ENCODE results near the gene ZNF276.
"Not testable (repeated sequence)": the region's sequence is repeated elsewhere in the genome, so short reads cannot be mapped to it uniquely, and the experiment has no call there.

ZNF276 gene

GRCh38 chr16:89720813-89721545 lies at the start of gene ZNF276, which contains the start of gene VPS9D1:
Gene ZNF276, plus strand, starts transcription at chr16:89721537. Its CDS starts 104 bp downstream, at chr16:89721641.
Gene VPS9D1, minus strand, starts transcription at chr16:89720898. Its CDS starts 37 bp downstream, at chr16:89720861.
- DNase-seq, result peak; percentile 81 to 82

DNA sequence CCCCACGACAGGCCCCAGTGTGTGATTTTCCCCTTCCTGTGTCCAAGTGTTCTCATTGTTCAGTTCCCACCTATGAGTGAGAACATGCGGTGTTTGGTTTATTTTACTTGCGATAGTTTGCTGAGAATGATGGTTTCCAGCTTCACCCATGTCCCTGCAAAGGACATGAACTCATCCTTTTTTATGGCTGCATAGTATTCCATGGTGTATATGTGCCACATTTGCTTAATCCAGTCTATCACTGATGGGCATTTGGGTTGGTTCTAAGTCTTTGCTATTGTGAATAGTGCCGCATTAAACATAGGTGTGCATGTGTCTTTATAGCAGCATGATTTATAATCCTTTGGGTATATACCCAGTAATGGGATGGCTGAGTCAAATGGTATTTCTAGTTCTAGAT lies 49.8 kb upstream of the ZNF276 start:
- not testable (repeated sequence) for DNase-seq

DNA sequence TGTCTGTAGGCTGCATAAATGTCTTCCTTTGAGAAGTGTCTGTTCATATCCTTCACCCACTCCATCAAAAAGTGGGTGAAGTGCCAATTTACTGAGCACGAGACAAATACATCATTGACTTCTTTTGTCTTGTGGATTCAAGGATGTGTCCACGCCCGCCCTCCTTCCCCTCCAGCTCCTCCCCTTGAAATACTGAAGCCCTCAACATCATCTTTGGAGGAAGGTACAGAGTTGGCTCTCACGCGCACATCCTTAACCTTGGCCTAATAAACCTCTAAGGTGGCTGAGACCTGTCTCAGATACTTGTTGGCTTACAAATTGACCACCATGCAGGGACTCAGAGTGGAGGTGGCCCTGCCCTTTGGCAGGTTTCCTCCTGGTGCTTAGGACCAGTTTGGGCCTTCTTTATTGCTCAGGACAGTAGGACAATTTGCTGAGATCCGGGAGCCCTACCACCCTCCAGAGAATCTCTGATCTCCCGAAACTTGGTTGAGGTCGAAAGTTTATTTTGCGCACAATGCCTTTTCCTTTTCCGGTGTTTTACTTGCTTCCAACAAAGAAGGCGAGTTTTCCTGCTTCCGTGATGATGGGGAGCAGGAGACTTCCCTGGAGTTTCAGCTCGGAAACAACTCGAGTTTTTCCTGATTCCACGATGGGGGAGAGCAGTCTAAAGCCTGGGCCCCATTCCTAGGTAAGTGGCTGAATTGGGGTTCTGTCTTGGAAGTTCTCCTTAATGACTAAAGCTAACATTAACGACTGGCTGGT lies 49.0 kb upstream of the ZNF276 start:
- DNase-seq, result no peak

DNA sequence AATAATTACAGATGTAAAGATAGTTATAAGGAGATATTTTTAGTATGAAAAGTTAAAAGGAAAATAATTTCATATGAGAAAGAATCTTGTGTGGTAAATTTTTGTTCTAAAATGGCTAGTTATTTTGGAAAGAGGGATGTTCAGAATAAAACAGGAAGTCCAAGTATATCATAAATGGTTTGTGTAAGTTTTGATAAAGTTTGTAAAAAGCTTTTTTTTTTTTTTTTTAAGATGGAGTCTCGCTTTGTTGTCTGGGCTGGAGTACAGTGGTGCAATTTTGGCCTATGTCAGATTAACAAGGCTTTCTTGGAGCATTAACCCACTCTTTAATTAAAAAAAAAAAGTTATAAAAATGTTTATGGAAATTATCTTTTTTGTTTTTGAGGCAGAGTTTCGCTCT lies 43.1 kb upstream of the ZNF276 start:
- DNase-seq, result no peak

- no peak for DNase-seq
Observed at GRCh38 chr16:89685916-89686315, 35.4 kb upstream of the ZNF276 start.

- DNase-seq, result peak; percentile 94
Observed at GRCh38 chr16:89686520-89687091, 34.7 kb upstream of the ZNF276 start, which contains the start of gene CDK10. Gene CDK10, plus strand, starts transcription at chr16:89686689. Its CDS starts 22 bp downstream, at chr16:89686711.

DNA sequence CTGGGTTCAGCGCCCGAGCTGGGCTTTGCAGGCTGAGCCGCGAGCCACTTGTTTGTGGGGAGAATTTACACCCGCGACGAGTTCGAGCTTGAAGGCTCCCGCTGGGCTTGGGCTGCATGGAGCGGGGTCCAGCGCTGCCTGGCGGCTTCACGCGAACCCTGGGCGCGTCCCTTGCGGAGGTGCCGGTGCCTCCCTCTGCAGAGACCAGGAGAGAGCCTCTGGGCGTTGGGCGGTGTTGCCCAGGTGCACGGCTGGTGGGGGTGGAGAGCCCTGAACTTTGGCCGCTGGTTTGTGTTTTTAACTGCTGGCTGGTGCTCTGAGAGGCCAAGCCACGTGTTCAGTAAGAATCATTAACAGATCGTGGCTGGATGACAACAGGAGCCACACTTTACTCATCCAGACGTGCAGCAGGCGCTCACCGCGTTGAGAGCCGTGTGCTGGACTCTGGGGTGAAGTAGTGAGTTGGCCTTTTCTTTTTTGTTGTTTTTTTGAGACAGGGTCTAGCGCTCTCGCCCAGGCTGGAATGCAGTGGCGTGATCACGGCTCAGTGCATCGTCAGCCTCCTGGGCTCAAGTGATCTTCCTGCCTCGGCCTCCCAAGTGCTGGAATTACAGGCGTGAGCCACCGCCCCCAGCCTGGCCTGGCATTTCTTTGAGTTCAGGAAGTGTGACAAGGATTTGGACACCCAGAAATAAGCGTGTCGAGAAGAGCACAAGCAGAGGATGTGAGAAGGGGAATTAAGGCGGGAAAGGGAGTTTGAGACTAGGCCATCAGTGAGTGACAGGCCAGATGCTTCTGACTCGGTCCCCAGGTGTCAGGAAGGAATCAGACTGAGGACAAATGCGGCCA lies 34.0 kb upstream of the ZNF276 start:
- DNase-seq, result no peak

DNA sequence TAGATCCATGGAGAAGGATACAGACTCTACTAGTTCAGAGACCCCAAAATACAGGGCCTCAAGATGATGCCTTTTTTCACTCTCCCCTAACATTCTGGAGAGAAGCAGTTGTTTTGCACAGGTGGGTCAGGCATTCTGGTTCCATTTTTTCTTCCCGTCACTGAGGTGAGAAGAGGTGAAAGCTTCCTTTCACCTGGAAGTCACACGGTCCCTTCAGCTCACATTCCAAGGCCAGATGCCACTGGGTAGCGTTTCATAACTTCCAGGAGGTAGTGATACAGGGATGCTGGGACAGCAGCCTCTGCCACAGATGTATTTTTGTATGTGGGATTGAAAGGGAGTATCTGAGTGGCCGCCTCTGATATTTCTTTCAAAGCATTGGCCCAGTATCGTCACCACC lies 32.9 kb upstream of the ZNF276 start:
- no peak for DNase-seq

GRCh38 chr16:89689142-89689541 lies 32.2 kb upstream of the ZNF276 start:
- DNase-seq, result no peak

GRCh38 chr16:89689621-89690020 lies 31.7 kb upstream of the ZNF276 start:
- DNase-seq, result not testable (repeated sequence)

DNA sequence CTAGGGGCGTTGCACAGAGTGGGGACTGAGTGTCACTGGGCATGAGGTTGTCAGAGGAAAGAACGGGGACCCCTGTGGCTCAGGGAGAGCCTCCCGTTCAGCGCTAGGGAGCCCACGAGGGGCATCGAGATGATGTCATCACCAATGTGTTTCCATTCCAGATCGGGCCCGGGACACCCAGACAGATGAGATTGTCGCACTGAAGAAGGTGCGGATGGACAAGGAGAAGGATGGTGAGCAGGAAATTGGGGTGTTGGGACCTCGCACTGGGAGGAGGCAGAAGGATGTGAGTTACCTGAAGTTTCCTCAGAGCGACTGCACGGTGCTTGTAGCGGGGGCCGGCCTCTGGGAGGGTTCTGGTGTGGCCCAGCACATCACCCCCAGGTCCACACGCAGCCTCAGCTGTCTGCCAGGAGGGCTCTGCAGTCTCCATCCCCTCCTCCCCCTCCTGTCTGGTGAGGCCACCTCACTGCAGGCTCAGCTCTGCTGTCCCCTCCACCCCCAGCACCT lies 30.9 kb upstream of the ZNF276 start:
- no peak for DNase-seq

DNA sequence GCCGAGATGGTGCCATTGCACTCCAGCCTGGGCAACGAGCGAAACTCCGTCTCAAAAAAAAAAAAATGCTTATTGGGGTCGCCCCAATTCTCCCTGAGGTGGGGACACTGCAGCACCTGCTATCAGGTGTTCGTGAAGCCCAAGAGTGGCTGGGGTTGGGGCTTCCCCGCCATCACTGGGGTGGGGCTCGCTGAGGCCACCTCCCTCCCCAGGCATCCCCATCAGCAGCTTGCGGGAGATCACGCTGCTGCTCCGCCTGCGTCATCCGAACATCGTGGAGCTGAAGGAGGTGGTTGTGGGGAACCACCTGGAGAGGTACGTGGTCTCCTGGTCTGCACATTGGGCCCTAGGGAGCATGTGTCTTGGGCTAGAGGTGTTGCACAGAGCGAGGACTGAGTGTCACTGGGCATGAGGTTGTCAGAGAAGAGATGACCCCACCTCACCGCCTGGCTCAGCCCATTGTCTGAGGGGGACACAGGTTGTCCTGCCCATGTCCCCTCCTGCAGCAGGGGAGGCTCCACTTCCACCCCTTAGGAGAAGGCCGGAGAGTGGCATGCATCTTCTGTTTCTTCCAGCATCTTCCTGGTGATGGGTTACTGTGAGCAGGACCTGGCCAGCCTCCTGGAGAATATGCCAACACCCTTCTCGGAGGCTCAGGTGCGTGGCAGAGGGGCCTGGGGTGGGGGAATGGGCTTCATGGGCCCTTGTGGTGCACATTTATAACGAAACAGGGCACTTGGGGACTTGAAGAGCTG lies 29.9 kb upstream of the ZNF276 start:
- DNase-seq, result no peak

- DNase-seq, result no peak
Observed at GRCh38 chr16:89691986-89692569, 29.3 kb upstream of the ZNF276 start.

GRCh38 chr16:89693289-89693731 lies 28.0 kb upstream of the ZNF276 start:
- no peak for DNase-seq

- no peak for DNase-seq
Observed at GRCh38 chr16:89693931-89694783, 27.2 kb upstream of the ZNF276 start.

DNA sequence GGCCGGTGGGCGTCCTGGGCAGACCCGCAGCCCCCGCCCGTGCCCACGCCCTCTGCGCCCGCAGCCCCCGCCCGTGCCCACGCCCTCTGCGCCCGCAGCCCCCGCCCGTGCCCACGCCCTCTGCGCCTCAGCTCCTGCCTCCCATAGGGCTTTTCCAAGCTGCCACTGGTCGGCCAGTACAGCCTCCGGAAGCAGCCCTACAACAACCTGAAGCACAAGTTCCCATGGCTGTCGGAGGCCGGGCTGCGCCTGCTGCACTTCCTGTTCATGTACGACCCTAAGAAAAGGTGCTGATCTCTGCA lies 26.6 kb upstream of the ZNF276 start:
- not testable (repeated sequence) for DNase-seq

DNA sequence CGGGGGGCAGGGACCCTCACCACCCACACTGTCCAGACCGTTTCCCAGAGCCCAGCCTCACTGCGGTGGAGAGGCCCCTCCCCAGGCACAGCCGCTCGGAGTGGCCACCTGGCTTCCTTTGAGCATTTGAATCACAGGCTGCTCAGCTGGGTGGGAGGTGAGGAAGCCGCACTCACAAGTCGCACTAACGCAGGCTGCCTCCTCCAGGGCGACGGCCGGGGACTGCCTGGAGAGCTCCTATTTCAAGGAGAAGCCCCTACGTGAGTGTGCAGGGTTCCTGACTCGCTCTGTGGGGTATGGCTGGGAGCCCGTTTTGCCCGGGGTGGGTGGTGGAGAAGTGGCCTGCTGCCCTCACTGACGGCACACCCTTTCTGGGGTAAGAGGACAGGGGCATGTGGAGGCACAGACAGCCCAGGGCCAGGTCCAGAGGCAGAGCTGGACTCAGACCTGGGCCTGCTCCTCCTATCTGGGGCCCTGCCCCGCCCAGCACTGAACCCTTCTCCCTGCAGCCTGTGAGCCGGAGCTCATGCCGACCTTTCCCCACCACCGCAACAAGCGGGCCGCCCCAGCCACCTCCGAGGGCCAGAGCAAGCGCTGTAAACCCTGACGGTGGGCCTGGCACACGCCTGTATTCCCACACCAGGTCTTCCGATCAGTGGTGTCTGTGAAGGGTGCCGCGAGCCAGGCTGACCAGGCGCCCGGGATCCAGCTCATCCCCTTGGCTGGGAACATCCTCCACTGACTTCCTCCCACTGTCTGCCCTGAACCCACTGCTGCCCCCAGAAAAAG lies 26.1 kb upstream of the ZNF276 start:
- DNase-seq, result no peak

DNA sequence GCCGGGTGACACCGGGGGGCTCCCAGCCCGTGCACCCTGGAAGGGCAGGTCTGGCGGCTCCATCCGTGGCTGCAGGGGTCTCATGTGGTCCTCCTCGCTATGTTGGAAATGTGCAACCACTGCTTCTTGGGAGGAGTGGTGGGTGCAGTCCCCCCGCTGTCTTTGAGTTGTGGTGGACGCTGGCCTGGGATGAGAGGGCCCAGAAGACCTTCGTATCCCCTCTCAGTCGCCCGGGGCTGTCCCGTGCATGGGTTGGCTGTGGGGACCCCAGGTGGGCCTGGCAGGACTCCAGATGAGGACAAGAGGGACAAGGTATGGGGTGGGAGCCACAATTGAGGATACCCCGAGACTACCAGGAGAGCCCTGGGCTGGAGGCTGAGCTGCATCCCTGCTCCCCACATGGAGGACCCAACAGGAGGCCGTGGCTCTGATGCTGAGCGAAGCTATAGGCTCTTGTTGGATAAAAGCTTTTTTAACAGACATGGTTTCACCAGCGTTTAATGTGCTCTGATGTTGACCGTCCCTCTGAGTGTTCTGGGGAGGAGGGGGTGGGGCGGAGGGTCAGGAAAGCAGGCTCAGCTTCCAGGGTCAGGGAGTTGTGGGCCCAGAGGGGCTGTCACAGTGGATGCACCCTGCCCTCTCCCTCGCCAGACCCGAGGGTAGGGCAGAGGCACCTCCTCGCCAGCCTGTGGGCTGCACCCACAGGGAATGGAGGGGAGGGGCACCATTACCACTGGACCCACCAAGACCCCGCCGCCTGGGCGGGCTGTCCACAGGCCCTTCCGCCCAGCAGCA lies 25.3 kb upstream of the ZNF276 start:
- no peak for DNase-seq

- DNase-seq, result no peak
Observed at GRCh38 chr16:89696670-89697128, 24.6 kb upstream of the ZNF276 start.

All from stimulated activated CD4-positive, alpha-beta T cell treated with anti-CD3 and anti-CD28 coated beads, Interleukin-2, amount 100 ng/mL, for 48 hours (primary cell).